HepG2 (cell line): Measurements from ENCODE around the gene SF3A2.

ENCODE experiments used
- KDM1A ChIP-seq: IDR thresholded peaks from 2 replicates; pipeline ENCODE4 v1.6.1; 2016; ENCODE audit warnings: missing compliant biosample characterization
- KLF12 ChIP-seq: sonication (generic); formaldehyde crosslinking; IDR thresholded peaks from 2 replicates; pipeline ENCODE4 v1.4.0; 2020; ENCODE audit warnings: missing genetic modification reagents, borderline replicate concordance
- POLR2AphosphoS5 ChIP-seq: IDR thresholded peaks from 2 replicates; pipeline ENCODE4 v1.6.1; 2012; ENCODE audit warnings: low read depth, low read length
- RAD21 ChIP-seq: fragments of 450-650 bp; formaldehyde crosslinking; IDR thresholded peaks from 2 replicates; pipeline ENCODE4 v1.5.0; 2020; ENCODE audit warnings: mild to moderate bottlenecking
- TF ChIP-seq, protein P1 (sequence below): sonication (generic); formaldehyde crosslinking; IDR thresholded peaks from 2 replicates; pipeline ENCODE4 v1.5.0; 2020; ENCODE audit warnings: mild to moderate bottlenecking, missing genetic modification reagents, moderate library complexity
- TF ChIP-seq, protein P2 (sequence below), 2 experiments: IDR thresholded peaks; 2 replicates each; pipeline ENCODE4 v1.6.1; 2011 to 2012; ENCODE audit warnings: low read length in 2 of 2, borderline replicate concordance in 1 of 2, low read depth in 1 of 2, mild to moderate bottlenecking in 1 of 2, moderate library complexity in 1 of 2

DNA sequence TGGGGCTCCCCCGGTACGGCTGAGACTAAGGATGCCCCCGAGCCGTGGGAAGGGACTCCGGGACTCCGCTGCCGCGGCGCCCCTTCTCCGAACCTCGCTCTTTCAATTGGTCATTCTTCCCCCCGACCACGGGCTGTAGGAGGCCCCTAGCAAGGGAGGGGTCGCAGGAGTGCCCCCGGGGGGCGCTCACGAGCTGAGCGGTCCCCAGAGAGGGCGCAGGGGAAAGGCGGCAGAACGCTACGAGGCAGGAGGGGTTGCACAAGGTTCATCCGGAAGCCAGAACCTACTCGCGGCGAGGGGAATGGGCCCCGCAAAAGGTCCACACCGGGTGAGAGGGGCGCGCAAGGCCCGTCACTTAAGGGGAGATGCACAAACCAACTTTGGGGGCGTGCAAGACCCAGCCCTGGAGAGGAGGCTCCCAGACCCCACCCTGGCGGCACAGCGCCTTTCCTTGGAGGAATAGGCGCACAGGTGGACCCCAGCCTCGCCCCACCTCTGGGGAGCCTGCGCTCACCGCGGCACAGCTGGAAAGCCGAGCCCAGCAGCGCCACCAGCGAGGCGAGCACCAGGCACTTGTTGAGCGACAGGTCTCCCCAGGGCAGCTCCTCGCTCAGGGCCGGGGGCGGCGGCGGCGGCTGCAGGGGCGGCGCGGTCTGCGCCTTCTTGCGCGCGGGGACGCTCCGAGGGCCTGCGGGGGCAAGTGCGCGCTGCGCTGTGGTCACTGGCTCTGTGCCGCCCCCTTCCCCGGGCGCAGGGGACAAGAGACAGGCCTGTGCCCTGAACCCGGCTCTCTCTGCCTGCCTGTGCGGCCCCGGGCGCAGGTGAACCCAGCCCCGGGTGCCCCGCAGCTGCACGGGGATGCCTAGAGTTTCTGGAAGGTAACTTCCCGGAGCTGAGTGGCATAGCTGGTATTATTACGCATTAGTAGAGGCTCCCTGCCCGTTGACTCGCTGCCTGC lies 16.8 kb downstream of the SF3A2 start:
- TF ChIP-seq RAD21 (CRISPR knock-in tag), result peak; percentile 57
- TF ChIP-seq, protein P1, sequence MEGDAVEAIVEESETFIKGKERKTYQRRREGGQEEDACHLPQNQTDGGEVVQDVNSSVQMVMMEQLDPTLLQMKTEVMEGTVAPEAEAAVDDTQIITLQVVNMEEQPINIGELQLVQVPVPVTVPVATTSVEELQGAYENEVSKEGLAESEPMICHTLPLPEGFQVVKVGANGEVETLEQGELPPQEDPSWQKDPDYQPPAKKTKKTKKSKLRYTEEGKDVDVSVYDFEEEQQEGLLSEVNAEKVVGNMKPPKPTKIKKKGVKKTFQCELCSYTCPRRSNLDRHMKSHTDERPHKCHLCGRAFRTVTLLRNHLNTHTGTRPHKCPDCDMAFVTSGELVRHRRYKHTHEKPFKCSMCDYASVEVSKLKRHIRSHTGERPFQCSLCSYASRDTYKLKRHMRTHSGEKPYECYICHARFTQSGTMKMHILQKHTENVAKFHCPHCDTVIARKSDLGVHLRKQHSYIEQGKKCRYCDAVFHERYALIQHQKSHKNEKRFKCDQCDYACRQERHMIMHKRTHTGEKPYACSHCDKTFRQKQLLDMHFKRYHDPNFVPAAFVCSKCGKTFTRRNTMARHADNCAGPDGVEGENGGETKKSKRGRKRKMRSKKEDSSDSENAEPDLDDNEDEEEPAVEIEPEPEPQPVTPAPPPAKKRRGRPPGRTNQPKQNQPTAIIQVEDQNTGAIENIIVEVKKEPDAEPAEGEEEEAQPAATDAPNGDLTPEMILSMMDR (CRISPR knock-in tag), result peak; percentile 83
- TF ChIP-seq, protein P2, sequence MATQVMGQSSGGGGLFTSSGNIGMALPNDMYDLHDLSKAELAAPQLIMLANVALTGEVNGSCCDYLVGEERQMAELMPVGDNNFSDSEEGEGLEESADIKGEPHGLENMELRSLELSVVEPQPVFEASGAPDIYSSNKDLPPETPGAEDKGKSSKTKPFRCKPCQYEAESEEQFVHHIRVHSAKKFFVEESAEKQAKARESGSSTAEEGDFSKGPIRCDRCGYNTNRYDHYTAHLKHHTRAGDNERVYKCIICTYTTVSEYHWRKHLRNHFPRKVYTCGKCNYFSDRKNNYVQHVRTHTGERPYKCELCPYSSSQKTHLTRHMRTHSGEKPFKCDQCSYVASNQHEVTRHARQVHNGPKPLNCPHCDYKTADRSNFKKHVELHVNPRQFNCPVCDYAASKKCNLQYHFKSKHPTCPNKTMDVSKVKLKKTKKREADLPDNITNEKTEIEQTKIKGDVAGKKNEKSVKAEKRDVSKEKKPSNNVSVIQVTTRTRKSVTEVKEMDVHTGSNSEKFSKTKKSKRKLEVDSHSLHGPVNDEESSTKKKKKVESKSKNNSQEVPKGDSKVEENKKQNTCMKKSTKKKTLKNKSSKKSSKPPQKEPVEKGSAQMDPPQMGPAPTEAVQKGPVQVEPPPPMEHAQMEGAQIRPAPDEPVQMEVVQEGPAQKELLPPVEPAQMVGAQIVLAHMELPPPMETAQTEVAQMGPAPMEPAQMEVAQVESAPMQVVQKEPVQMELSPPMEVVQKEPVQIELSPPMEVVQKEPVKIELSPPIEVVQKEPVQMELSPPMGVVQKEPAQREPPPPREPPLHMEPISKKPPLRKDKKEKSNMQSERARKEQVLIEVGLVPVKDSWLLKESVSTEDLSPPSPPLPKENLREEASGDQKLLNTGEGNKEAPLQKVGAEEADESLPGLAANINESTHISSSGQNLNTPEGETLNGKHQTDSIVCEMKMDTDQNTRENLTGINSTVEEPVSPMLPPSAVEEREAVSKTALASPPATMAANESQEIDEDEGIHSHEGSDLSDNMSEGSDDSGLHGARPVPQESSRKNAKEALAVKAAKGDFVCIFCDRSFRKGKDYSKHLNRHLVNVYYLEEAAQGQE (IDR thresholded peaks at IDR 0.05; ENCODE audit: borderline replicate concordance in 1 of 2, low read depth in 1 of 2, low read length in 2 of 2), result no peak
- no peak for TF ChIP-seq POLR2AphosphoS5
- TF ChIP-seq KLF12 (CRISPR knock-in tag), result no peak
- no peak for TF ChIP-seq KDM1A (CRISPR knock-in tag)
